Measurements from ENCODE around the gene CTSK. TPM values are rescaled to one million over a fixed set of nuclear protein-coding genes. Genes with fewer than 3 reads are reported as not detected.
"Not testable (repeated sequence)": the region's sequence is repeated elsewhere in the genome, so short reads cannot be mapped to it uniquely, and the experiment has no call there.

Gene CTSK
- total RNA-seq, 1 experiment from 2014 or later, result 2.7 TPM

- intact Hi-C loops (cut with micrococcal nuclease; ENCODE audit: unreplicated experiment), result no loop called here
- no TSS peak for BruUV-seq (replicated peaks)
- Mint-ChIP-seq H3K9me3 (ENCODE audit: unreplicated experiment) (no peaks in the 10 kb centered on the region), H3K36me3 (ENCODE audit: insufficient read depth, unreplicated experiment) (peaks cover 11% of the 10 kb centered on the region), H3K27me3 (ENCODE audit: insufficient read depth, unreplicated experiment) (no peaks in the 10 kb centered on the region), H3K4me3 (ENCODE audit: unreplicated experiment) (no peak overlapping the region), H3K27ac (ENCODE audit: unreplicated experiment) (no peak overlapping the region), H3K4me1 (ENCODE audit: low read depth, unreplicated experiment) (peaks cover 7% of the 10 kb centered on the region)
- ChIA-PET POLR2A (no interaction called here), CTCF (no interaction called here)
- H3K27me3 ChIP-seq (replicated peaks; ENCODE audit: control insufficient read depth, insufficient read depth, low read length), result no peaks in the 10 kb centered on the region
- no peaks in the 10 kb centered on the region; the same call in 1 of the 2 replicates for H3K4me1 ChIP-seq
- no peak for DNase-seq
- no peaks in the 10 kb centered on the region for H3K9me3 ChIP-seq
- H3K36me3 ChIP-seq (ENCODE audit: control insufficient read depth, insufficient read depth, low read length), result no peaks in the 10 kb centered on the region; the same call in 1 of the 2 replicates
- no peak for TF ChIP-seq CTCF (IDR thresholded peaks at IDR 0.05; ENCODE audit: insufficient read depth in 1 of 2, low read depth in 1 of 2, low read length in 1 of 2, severe bottlenecking in 1 of 2, unreplicated experiment in 1 of 2)
- H3K4me3 ChIP-seq (ENCODE audit: low read depth, low read length), result no peak overlapping the region
Observed at GRCh38 chr1:150841626-150842025, 33.6 kb upstream of the CTSK start.

- DNase-seq; H3K9me3 ChIP-seq; H3K4me1 ChIP-seq; intact Hi-C loops (cut with micrococcal nuclease; ENCODE audit: unreplicated experiment); H3K27me3 Mint-ChIP-seq (ENCODE audit: insufficient read depth, unreplicated experiment); H3K27ac Mint-ChIP-seq (ENCODE audit: unreplicated experiment); POLR2A ChIA-PET; H3K4me1 Mint-ChIP-seq (ENCODE audit: low read depth, unreplicated experiment); H3K4me3 ChIP-seq (ENCODE audit: low read depth, low read length); H3K4me3 Mint-ChIP-seq (ENCODE audit: unreplicated experiment); H3K27me3 ChIP-seq (replicated peaks; ENCODE audit: control insufficient read depth, insufficient read depth, low read length); CTCF ChIA-PET; BruUV-seq (replicated peaks); H3K9me3 Mint-ChIP-seq (ENCODE audit: unreplicated experiment); H3K36me3 ChIP-seq (ENCODE audit: control insufficient read depth, insufficient read depth, low read length): not testable (repeated sequence)
- H3K36me3 Mint-ChIP-seq (ENCODE audit: insufficient read depth, unreplicated experiment), result peaks cover 19% of the 10 kb centered on the region
Observed at GRCh38 chr1:150840850-150841249, 32.8 kb upstream of the CTSK start.

- Mint-ChIP-seq H3K4me3 (ENCODE audit: unreplicated experiment) (no peak overlapping the region), H3K36me3 (ENCODE audit: insufficient read depth, unreplicated experiment) (peaks cover 63% of the 10 kb centered on the region), H3K27ac (ENCODE audit: unreplicated experiment) (no peak overlapping the region), H3K4me1 (ENCODE audit: low read depth, unreplicated experiment) (peaks cover 7% of the 10 kb centered on the region), H3K27me3 (ENCODE audit: insufficient read depth, unreplicated experiment) (no peaks in the 10 kb centered on the region), H3K9me3 (ENCODE audit: unreplicated experiment) (no peaks in the 10 kb centered on the region)
- no peak for DNase-seq
- BruUV-seq (replicated peaks), result no TSS peak
- no peak overlapping the region for H3K4me3 ChIP-seq (ENCODE audit: low read depth, low read length)
- ChIA-PET CTCF (no interaction called here), POLR2A (no interaction called here)
- H3K36me3 ChIP-seq (ENCODE audit: control insufficient read depth, insufficient read depth, low read length), result no peaks in the 10 kb centered on the region; the same call in none of the 2 replicates
- intact Hi-C loops (cut with micrococcal nuclease; ENCODE audit: unreplicated experiment), result no loop called here
- H3K9me3 ChIP-seq, result no peaks in the 10 kb centered on the region
- H3K4me1 ChIP-seq, result no peaks in the 10 kb centered on the region; the same call in 1 of the 2 replicates
- no peak for TF ChIP-seq CTCF (IDR thresholded peaks at IDR 0.05; ENCODE audit: insufficient read depth in 1 of 2, low read depth in 1 of 2, low read length in 1 of 2, severe bottlenecking in 1 of 2, unreplicated experiment in 1 of 2)
- H3K27me3 ChIP-seq (replicated peaks; ENCODE audit: control insufficient read depth, insufficient read depth, low read length), result no peaks in the 10 kb centered on the region
Observed at GRCh38 chr1:150836129-150836773, 28.2 kb upstream of the CTSK start.

- H3K36me3 Mint-ChIP-seq (ENCODE audit: insufficient read depth, unreplicated experiment), result peaks cover 70% of the 10 kb centered on the region
- H3K4me3 Mint-ChIP-seq (ENCODE audit: unreplicated experiment); DNase-seq; H3K27me3 Mint-ChIP-seq (ENCODE audit: insufficient read depth, unreplicated experiment); H3K9me3 ChIP-seq; H3K36me3 ChIP-seq (ENCODE audit: control insufficient read depth, insufficient read depth, low read length); CTCF ChIA-PET; H3K4me3 ChIP-seq (ENCODE audit: low read depth, low read length); H3K4me1 Mint-ChIP-seq (ENCODE audit: low read depth, unreplicated experiment); H3K27ac Mint-ChIP-seq (ENCODE audit: unreplicated experiment); intact Hi-C loops (cut with micrococcal nuclease; ENCODE audit: unreplicated experiment); H3K9me3 Mint-ChIP-seq (ENCODE audit: unreplicated experiment); H3K4me1 ChIP-seq; POLR2A ChIA-PET; BruUV-seq (replicated peaks); H3K27me3 ChIP-seq (replicated peaks; ENCODE audit: control insufficient read depth, insufficient read depth, low read length): not testable (repeated sequence)
Observed at GRCh38 chr1:150833961-150834360, 25.9 kb upstream of the CTSK start.

Data from Caco-2 (cell line).